Activated CD8-positive, alpha-beta memory T cell treated with anti-CD3 and anti-CD28 coated beads for 24 hours (primary cell): ENCODE results near the gene NME7.

ENCODE experiments used
- DNase-seq: peaks from one replicate; pipeline ENCODE4 v3.0.0-alpha.2; 2020

The NME7 gene

DNA sequence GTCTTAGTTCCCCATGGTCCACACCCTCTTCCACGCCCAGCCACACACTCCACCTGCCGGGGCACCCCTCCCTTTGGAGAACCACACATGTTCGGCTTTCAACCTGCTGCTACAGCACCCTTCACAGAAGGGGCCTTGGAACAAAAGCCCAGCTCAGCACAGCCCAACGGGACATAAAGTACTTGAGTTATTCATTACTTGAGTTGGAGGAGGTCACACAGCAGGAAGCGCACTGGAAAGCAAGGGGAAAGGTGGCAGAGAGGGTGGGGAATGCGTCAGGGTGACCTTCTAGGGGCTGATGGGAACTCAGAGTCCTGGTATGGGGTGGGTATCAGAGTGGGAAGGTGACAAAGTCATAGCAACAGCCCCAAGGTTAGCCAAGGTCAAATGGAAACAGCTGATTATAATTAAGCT, 264.1 kb downstream of the NME7 start:
- no peak for DNase-seq

DNA sequence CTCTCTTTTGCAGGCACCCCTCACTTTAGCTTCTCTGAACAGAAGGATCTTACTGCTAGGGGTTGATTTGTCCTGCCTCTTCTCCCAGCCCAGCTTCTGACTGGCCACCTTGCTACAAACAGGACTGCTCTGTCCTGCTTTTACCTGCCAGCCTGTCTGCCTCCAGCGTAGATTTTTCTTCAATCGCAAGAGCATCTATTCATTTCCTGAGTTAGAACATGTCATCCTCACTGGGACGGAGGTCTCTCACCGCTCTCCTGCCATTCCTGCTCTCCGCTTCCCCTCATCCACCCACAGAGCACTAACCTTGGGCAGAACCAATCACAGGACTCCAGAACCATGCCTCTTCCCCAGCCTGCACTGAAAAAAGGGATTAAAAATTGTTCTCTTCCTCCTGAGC, 264.6 kb downstream of the NME7 start:
- DNase-seq, result no peak

DNA sequence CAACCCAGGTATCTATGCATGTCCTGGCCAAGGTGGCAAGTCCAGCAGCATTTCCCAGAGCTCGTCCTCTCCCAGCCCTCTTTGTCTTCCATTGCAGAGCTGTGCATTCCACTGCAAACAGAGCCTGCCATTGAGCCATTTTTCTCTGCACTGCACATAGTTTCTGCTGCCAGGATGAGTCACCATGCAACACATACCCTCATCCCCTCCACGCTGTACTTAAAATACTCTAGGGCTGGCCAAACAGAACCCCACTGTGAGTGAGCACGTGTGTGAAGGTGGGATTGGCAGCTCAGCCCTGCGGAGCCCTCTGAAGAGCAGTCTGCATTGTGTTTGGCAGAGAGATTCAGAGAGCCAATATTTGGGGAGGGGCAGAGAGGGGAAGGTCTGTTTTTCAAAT, 265.0 kb downstream of the NME7 start:
- no peak for DNase-seq

DNA sequence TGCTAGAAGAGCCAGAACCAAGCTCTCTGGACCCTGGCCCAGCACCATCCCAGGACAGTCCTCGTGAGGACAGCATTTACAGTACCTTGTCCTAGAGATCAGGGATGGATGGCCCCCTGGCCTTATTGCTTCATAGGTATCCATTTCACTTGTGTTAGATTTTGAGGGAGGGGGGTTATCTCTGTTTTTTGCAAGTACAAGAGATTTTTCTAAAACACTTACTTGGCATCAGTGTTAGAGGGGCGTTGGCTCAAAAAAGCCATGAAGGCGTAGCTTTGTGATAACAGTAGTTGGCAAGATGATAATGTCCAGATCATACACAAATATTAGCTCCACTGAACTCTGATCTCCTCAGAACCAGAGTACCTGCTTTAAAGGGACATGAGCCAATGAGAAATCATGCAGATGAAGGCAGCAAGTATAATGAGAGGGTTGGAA, 266.9 kb downstream of the NME7 start:
- DNase-seq, result no peak

- DNase-seq, result no peak
These were observed 267.4 kb downstream of the NME7 start for GRCh38 chr1:169100208-169100607.

GRCh38 chr1:169099561-169099960, 268.0 kb downstream of the NME7 start:
- DNase-seq, result no peak

DNA sequence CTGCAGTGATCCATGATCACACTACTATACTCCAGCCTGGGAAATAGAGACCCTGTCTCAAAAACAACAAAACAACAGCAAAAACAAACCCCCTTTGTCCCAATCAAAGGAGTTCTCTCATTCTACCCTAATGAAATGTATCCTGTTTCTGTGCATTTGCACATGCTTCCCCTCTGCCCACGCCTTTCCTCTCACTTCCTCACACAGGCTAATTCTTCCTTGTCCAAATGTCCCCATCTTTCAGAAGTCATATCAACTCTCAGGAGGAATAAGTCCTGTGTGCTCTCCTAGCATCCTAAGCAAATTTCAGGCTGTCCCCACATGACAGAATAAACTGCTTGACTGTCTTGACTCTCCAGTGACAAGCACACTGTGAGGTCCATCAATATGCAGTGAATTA, 269.2 kb downstream of the NME7 start:
- DNase-seq, result no peak

- no peak for DNase-seq
These were observed 272.6 kb downstream of the NME7 start for GRCh38 chr1:169094897-169095569.

- no peak for DNase-seq
These were observed 275.2 kb downstream of the NME7 start for GRCh38 chr1:169092399-169092798.

DNA sequence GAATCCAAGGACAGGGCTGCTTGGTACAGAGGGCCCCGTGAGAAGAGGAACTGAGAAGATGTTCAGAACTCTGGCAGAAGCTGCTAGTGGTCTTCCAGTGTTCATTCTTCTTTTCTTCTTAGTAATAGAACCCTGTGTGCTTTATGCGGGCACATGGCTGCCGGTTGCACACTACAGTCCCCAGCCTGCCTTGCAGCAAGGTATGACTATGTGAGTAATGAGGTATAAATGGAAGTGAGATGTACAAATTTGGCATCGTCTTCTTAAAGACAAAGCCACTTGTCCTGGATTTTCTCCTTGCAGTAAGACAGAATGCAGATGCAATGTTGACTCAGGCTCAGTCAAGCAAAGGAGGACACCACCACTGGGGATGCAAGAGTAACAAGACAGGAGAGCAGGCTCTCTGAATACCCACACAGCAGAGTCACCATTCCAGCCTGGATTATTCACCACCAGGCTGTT, 276.1 kb downstream of the NME7 start:
- no peak for DNase-seq

- DNase-seq, result no peak
These were observed 276.7 kb downstream of the NME7 start for GRCh38 chr1:169090900-169091311.

DNA sequence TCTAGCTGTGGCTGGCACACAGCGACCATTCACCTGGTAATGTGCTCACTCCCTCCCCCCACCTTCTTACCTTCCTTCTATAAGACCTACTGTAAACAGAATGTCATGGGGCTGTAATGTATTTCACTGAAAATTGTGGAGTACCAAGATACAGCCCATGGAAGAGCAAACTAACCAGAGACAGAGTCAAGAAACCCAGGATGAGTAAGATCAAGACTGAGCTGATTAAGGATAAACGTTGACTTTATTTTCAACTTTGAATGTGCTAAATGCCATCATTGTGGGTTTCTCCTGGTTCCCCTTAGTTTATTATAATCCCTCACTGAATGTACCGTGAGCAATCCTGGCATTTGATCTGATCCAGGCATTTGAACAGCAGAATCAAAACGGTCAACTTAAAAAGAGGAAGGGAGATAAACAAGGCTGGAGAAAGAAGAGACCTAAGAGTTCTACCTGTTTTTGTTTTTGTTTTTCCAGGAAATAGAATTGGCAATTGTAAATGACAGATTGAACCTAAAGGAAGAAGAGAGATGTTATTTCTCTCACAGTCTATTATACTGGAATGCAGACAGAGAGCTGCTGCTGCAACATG, 277.2 kb downstream of the NME7 start:
- DNase-seq, result no peak

- no peak for DNase-seq
These were observed 277.8 kb downstream of the NME7 start for GRCh38 chr1:169089776-169090175.

DNA sequence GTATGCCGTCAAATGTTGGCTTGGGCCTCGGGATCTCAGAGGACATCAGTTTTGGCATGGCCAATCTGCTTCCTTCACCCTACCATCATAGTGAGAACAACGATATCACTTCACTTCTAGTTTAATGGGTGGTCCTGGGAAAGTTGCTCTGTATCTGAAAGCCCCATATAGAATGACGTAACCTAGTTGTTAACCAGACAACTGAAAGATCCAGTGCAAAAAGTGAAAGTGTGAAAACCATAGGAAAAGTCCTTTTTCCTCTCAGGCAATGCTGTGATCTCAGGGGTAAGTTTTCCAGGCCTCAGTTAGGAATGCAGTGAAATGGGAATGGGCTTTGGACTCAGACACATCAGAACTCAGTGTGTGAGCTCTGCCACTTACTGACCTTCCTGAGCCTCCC, 279.7 kb downstream of the NME7 start:
- no peak for DNase-seq

GRCh38 chr1:169086603-169087455, 280.8 kb downstream of the NME7 start:
- DNase-seq, result no peak

DNA sequence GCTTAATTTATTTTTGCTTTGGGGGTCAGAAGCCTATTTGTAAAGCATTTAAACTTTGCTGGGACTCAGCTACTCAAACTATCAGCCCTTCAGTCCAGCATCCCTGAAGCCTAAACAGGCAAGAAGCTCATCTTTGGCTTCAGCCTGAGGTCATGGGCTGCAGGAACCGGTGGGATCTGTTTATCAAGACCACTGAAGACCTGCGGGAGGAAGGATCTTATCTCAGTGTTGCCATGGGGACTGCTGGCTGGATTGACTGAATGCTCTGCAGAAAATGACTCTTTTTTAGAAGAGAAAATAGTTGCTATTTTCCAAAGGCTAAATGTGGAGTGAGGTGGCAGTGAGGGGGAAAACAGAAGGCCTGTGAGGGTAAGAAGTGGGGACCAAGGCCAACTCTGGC, 281.7 kb downstream of the NME7 start:
- DNase-seq, result no peak
